Activated CD4-positive, alpha-beta memory T cell treated with anti-CD3 and anti-CD28 coated beads, Interleukin-2, amount 10 ng/mL, durations not matched to agents 7 days and 5 days (primary cell): ENCODE data around the gene KCTD21. TPM values are rescaled to one million over a fixed set of nuclear protein-coding genes. Genes with fewer than 3 reads are reported as not detected.

Experiments used
- CTCF ChIA-PET: fragments of 350-600 bp; sonication (Branson Sonifier 250); formaldehyde crosslinking; loops from one replicate; lab custom pipeline; 2021; ENCODE audit warnings: antibody characterized with exemption, inconsistent platforms; lab: Charles Lee
- POLR2A ChIA-PET: fragments of 350-600 bp; sonication (Branson Sonifier 250); formaldehyde crosslinking; loops from one replicate; lab custom pipeline; 2021; ENCODE audit warnings: antibody characterized with exemption; lab: Charles Lee
- DNase-seq: peaks from one replicate; pipeline ENCODE4 v3.0.0-alpha.2; 2020
- H3K27ac Mint-ChIP-seq: one replicate; pipeline ENCODE4 v1.8.0; 2021; ENCODE audit warnings: mild to moderate bottlenecking, mixed read lengths
- H3K27me3 Mint-ChIP-seq: one replicate; pipeline ENCODE4 v1.8.0; 2021; ENCODE audit warnings: mixed read lengths
- H3K36me3 Mint-ChIP-seq: one replicate; pipeline ENCODE4 v1.8.0; 2021; ENCODE audit warnings: low read depth, mixed read lengths
- H3K4me1 Mint-ChIP-seq: one replicate; pipeline ENCODE4 v1.8.0; 2021; ENCODE audit warnings: mixed read lengths
- H3K4me3 Mint-ChIP-seq: one replicate; pipeline ENCODE4 v1.8.0; 2021; ENCODE audit warnings: mild to moderate bottlenecking, mixed read lengths
- H3K9me3 Mint-ChIP-seq: one replicate; pipeline ENCODE4 v1.8.0; 2021; ENCODE audit warnings: mixed read lengths
- total RNA-seq, 2 experiments: library from RNA; stranded (reverse); gene quantifications; one replicate each; pipeline ENCODE4 v1.2.3, GENCODE V29; 2021

Gene KCTD21
- total RNA-seq, 2 experiments from 2014 or later = 7.5 to 9.3 TPM

- Mint-ChIP-seq H3K27me3 (no peaks in the 10 kb centered on the region), H3K4me1 (peaks cover 42% of the 10 kb centered on the region), H3K36me3 (peaks cover 12% of the 10 kb centered on the region), H3K27ac (no peak overlapping the region), H3K9me3 (no peaks in the 10 kb centered on the region), H3K4me3 (no peak overlapping the region)
- POLR2A ChIA-PET = interaction anchor here (3.5 kb wide), 1 partner anchor 10 kb away, joined by 15 read pairs; no protein-coding TSS in a partner anchor
- no peak for DNase-seq
- CTCF ChIA-PET = interaction anchor here (1.1 to 1.5 kb wide), 2 partner anchors 31 to 226 kb away, joined by 5 to 7 read pairs; no protein-coding TSS in a partner anchor
Observed at GRCh38 chr11:78192911-78193351, 4.5 kb upstream of the KCTD21 start.

- CTCF ChIA-PET = no interaction called here
- H3K36me3 Mint-ChIP-seq = peaks cover 12% of the 10 kb centered on the region
- POLR2A ChIA-PET = interaction anchor here (3.5 kb wide), 1 partner anchor 10 kb away, joined by 15 read pairs; no protein-coding TSS in a partner anchor
- no peak for DNase-seq
- no peak overlapping the region for H3K27ac Mint-ChIP-seq
- H3K4me3 Mint-ChIP-seq = no peak overlapping the region
- no peaks in the 10 kb centered on the region for H3K9me3 Mint-ChIP-seq
- H3K4me1 Mint-ChIP-seq = peaks cover 47% of the 10 kb centered on the region
- no peaks in the 10 kb centered on the region for H3K27me3 Mint-ChIP-seq
Observed at GRCh38 chr11:78192223-78192719, 3.8 kb upstream of the KCTD21 start.

GRCh38 chr11:78190871-78191538 is 2.6 kb upstream of the KCTD21 start:
- ChIA-PET POLR2A (interaction anchor here (1.0 kb wide), 1 partner anchor 11 kb away, joined by 3 read pairs; no protein-coding TSS in a partner anchor), CTCF (interaction anchor here (1.2 kb wide), 1 partner anchor 52 kb away, joined by 3 read pairs; no protein-coding TSS in a partner anchor)
- Mint-ChIP-seq H3K27me3 (no peaks in the 10 kb centered on the region), H3K4me3 (no peak overlapping the region), H3K4me1 (peaks cover 55% of the 10 kb centered on the region), H3K36me3 (peaks cover 12% of the 10 kb centered on the region), H3K27ac (no peak overlapping the region), H3K9me3 (no peaks in the 10 kb centered on the region)
- DNase-seq = no peak

DNA sequence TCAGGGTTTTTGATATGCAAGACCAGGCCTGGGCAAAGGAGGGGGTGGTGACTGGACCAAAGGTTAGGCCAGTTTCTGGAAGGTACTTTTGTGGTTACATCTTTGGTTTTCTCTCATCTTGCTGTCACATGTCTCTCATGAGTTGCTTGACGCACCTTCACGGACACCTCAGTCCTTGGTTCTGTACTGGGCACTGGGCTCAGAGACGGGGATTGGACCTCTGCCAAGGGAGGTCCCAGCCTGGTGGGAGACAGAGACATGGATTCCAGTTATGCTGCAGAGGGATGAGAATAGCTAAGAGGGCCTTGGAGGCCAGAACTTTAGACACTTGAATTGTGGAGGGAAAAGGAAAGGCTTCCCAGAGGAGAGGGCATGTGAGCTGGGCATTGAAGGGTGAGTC is 1.9 kb upstream of the KCTD21 start:
- Mint-ChIP-seq H3K4me1 (peaks cover 57% of the 10 kb centered on the region), H3K4me3 (peak overlapping the region; percentile 98), H3K9me3 (no peaks in the 10 kb centered on the region), H3K27ac (no peak overlapping the region), H3K27me3 (no peaks in the 10 kb centered on the region), H3K36me3 (peaks cover 10% of the 10 kb centered on the region)
- CTCF ChIA-PET = interaction anchor here (1.2 to 1.6 kb wide), 3 partner anchors 52 to 374 kb away, joined by 3 to 4 read pairs (median 3); no protein-coding TSS in a partner anchor
- POLR2A ChIA-PET = interaction anchor here (1.0 to 3.9 kb wide), 2 partner anchors 12 to 51 kb away, joined by 3 to 24 read pairs; partner anchors contain the start of gene ALG8
- no peak for DNase-seq

GRCh38 chr11:78189851-78190250 is 1.4 kb upstream of the KCTD21 start:
- Mint-ChIP-seq H3K27me3 (no peaks in the 10 kb centered on the region), H3K27ac (peak overlapping the region; percentile 57), H3K4me3 (peak overlapping the region; percentile 98), H3K36me3 (peaks cover 10% of the 10 kb centered on the region), H3K4me1 (peaks cover 57% of the 10 kb centered on the region), H3K9me3 (no peaks in the 10 kb centered on the region)
- ChIA-PET CTCF (interaction anchor here (1.1 to 1.6 kb wide), 4 partner anchors 51 to 375 kb away, joined by 3 to 4 read pairs (median 4); no protein-coding TSS in a partner anchor), POLR2A (interaction anchor here (0.9 to 3.9 kb wide), 4 partner anchors 13 to 226 kb away, joined by 3 to 27 read pairs (median 14); partner anchors contain the start of gene ALG8)
- no peak for DNase-seq

GRCh38 chr11:78189174-78189724 is 823 bp upstream of the KCTD21 start:
- POLR2A ChIA-PET = interaction anchor here (0.9 to 3.9 kb wide), 8 partner anchors 11 to 369 kb away, joined by 3 to 27 read pairs (median 6); partner anchors contain the start of genes ALG8 and RSF1
- DNase-seq = no peak
- Mint-ChIP-seq H3K4me1 (peaks cover 51% of the 10 kb centered on the region), H3K36me3 (peaks cover 6% of the 10 kb centered on the region), H3K4me3 (peak overlapping the region; percentile 98), H3K27ac (peak overlapping the region; percentile 29), H3K27me3 (no peaks in the 10 kb centered on the region), H3K9me3 (no peaks in the 10 kb centered on the region)
- CTCF ChIA-PET = interaction anchor here (1.1 to 1.6 kb wide), 4 partner anchors 44 to 375 kb away, joined by 3 to 4 read pairs (median 4); no protein-coding TSS in a partner anchor

GRCh38 chr11:78187366-78188285 is 800 bp downstream of the KCTD21 start:
- Mint-ChIP-seq H3K27me3 (no peaks in the 10 kb centered on the region), H3K4me3 (peak overlapping the region; percentile 98), H3K27ac (peak overlapping the region; percentile 82), H3K4me1 (peaks cover 43% of the 10 kb centered on the region), H3K36me3 (peaks cover 6% of the 10 kb centered on the region), H3K9me3 (no peaks in the 10 kb centered on the region)
- ChIA-PET CTCF (interaction anchor here (0.9 to 1.8 kb wide), 5 partner anchors 42 to 377 kb away, joined by 3 to 16 read pairs (median 4); partner anchors contain the start of gene ALG8), POLR2A (interaction anchor here (0.6 to 3.9 kb wide), 13 partner anchors 12 to 387 kb away, joined by 3 to 27 read pairs (median 4); partner anchors contain the start of genes ALG8, INTS4, NARS2 and RSF1)
- no peak for DNase-seq

GRCh38 chr11:78181185-78181584 is 7.2 kb downstream of the KCTD21 start:
- no peak for DNase-seq
- ChIA-PET POLR2A (no interaction called here), CTCF (no interaction called here)
- Mint-ChIP-seq H3K27ac (no peak overlapping the region), H3K9me3 (peaks cover 5% of the 10 kb centered on the region), H3K4me3 (no peak overlapping the region), H3K4me1 (peaks cover 2% of the 10 kb centered on the region), H3K36me3 (peaks cover 36% of the 10 kb centered on the region), H3K27me3 (no peaks in the 10 kb centered on the region)

DNA sequence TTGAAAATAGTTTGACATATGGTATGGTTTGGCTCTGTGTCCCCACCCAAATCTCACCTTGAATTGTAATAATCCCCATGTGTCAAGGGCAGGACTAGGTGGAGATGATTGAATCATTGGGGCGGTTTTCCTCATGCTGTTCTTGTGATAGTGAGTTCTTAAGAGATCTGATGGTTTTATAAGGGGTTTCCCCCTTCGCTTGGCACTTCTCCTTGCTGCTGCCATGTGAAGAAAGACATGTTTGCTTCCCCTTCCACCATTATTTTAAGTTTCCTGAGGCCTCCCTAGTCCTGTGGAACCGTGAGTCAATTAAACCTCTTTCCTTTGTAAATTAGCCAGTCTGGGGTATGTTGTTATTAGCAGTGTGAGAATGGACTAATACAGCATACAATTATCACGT is 7.7 kb downstream of the KCTD21 start:
- POLR2A ChIA-PET = no interaction called here
- Mint-ChIP-seq H3K36me3 (peaks cover 38% of the 10 kb centered on the region), H3K4me3 (no peak overlapping the region), H3K4me1 (peaks cover under 1% of the 10 kb centered on the region), H3K27me3 (no peaks in the 10 kb centered on the region), H3K9me3 (peaks cover 5% of the 10 kb centered on the region), H3K27ac (no peak overlapping the region)
- CTCF ChIA-PET = no interaction called here
- no peak for DNase-seq

GRCh38 chr11:78179459-78180071 is 8.9 kb downstream of the KCTD21 start:
- no peak for DNase-seq
- H3K27ac Mint-ChIP-seq = no peak overlapping the region
- H3K9me3 Mint-ChIP-seq = peaks cover 5% of the 10 kb centered on the region
- H3K4me3 Mint-ChIP-seq = no peak overlapping the region
- peaks cover 38% of the 10 kb centered on the region for H3K36me3 Mint-ChIP-seq
- ChIA-PET CTCF (no interaction called here), POLR2A (no interaction called here)
- H3K27me3 Mint-ChIP-seq = no peaks in the 10 kb centered on the region
- no peaks in the 10 kb centered on the region for H3K4me1 Mint-ChIP-seq

DNA sequence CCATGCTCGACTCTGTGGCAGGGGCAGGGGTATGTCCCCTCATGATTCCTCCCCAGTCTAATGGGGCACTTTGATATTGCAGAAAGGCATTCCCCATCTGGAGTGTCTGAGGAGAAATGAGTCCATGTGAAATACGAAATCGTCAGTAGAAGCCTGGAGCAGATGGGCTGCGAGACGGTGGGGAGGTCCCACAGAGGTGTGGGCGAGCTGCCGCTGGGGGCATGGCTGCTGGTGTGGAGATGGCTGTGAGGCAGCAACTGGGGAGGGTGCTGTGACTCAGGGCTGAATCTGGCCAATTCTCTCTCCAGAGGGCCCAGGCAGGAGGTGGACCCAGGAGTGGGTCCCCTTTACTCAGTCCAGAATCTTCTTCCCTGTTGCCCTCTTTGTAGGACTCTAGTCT is 11.2 kb downstream of the KCTD21 start:
- no peak overlapping the region for H3K27ac Mint-ChIP-seq
- H3K9me3 Mint-ChIP-seq = peaks cover 5% of the 10 kb centered on the region
- ChIA-PET CTCF (no interaction called here), POLR2A (no interaction called here)
- no peak overlapping the region for H3K4me3 Mint-ChIP-seq
- peaks cover 43% of the 10 kb centered on the region for H3K36me3 Mint-ChIP-seq
- H3K27me3 Mint-ChIP-seq = no peaks in the 10 kb centered on the region
- H3K4me1 Mint-ChIP-seq = no peaks in the 10 kb centered on the region
- no peak for DNase-seq
